HG03442 (cell line): ENCODE measurements around the gene CCDC88B.
"Not testable (repeated sequence)": the region's sequence is repeated elsewhere in the genome, so short reads cannot be mapped to it uniquely, and the experiment has no call there.

Experiments used
- ATAC-seq: cut with Tn5 transposase; IDR thresholded peaks from one replicate; pipeline ENCODE4 v1.9.1; 2021; ENCODE audit warnings: mild to moderate bottlenecking, moderate library complexity; ENCODE audit not compliant: unreplicated experiment

CCDC88B gene

GRCh38 chr11:64321533-64321932 lies 18.5 kb upstream of the CCDC88B start:
- no peak for ATAC-seq

DNA sequence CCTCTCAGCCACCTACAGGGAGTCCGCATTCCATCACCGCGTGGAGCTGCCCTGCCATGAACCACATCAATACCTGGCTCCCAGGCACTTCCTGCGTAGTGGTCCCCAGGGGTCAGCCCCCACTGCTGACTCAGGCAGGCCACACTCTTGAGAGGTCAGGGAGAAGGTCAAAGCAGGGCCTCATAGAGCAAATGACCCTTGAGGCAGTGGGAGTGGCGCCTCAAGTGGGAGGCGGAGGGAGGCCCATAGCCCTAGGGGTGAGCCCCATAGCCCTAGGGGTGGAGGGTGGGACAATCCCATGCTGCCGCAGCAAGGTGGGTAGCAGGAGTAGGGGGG lies 17.1 kb upstream of the CCDC88B start:
- ATAC-seq, result no peak

- no peak for ATAC-seq
Measured at GRCh38 chr11:64323373-64323772, 16.6 kb upstream of the CCDC88B start.

- not testable (repeated sequence) for ATAC-seq
Measured at GRCh38 chr11:64323984-64324383, 16.0 kb upstream of the CCDC88B start.

DNA sequence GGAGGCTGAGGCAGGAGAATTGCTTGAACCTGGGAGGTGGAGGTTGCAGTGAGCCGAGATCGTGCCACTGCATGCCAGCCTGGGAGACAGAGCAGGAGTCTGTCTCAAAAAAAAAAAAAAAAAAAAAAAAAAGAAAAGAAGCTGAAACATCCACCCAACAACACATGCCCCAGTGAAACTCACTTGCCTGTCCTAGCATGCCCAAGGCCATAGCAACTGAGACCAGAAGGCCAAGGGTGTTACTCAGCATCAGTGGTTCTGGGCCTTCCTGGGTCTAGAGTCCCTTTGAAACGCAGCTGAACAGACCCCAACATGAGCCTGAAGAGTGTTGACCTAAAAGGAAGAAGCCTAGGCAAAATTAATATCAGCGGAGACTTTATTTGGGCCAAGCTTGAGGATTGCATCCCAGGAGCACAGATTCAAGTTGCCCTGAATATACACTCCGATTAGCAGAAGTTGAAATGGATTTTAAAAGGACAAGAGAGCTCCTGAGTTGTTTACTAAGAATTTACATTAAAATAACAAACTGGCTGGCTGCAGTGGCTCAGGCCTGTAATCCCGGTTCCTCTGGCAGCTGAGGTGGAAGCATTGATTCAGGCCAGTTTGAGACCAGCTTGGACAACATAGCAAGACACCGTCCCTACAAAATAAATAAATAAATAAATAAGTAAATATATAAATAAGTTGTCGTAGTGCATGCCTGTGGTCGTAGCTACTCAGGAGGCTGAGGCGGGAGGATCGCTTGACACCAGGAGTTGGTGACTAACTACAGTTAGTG lies 15.1 kb upstream of the CCDC88B start:
- no peak for ATAC-seq

- ATAC-seq, result no peak
Measured at GRCh38 chr11:64327375-64327774, 12.6 kb upstream of the CCDC88B start.

DNA sequence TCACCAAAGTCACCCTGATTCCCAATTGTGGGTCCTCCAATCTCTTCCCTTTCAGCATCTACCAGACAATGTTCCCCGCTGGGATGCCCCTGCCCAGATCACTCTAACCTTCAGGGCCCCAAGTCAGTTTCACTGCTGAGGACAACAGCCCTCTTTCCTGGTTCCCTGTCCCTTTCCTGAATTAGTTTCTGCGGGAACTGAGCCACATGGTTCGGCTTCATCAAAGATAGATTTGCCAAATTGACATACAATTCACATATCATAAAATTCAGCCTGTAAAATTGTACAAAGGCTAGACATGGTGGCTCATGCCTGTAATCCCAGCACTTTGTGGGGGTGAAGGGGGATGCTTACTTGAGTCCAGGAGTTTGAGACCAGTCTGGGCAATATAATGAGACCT lies 12.0 kb upstream of the CCDC88B start:
- no peak for ATAC-seq

DNA sequence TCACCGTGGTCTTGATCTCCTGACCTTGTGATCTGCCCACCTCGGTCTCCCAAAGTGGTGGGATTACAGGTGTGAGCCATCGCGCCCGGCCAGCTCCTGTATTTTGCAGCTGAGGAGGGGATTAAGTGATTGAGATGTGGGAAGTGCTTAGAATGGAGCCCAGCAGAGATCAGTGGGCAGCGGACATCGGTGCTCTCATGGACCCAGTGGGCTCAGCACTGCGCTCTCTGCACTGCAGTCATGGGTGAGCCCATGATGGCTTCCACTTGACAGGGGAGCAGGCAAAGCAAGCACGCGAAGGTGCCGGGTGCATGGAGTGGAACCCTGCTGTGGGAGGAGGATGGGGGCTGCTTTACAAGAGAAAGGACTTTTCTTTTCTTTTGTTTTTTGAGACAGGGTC lies 9.1 kb upstream of the CCDC88B start:
- ATAC-seq, result no peak

GRCh38 chr11:64331569-64332371 lies 8.2 kb upstream of the CCDC88B start:
- ATAC-seq, result peak; percentile 54

DNA sequence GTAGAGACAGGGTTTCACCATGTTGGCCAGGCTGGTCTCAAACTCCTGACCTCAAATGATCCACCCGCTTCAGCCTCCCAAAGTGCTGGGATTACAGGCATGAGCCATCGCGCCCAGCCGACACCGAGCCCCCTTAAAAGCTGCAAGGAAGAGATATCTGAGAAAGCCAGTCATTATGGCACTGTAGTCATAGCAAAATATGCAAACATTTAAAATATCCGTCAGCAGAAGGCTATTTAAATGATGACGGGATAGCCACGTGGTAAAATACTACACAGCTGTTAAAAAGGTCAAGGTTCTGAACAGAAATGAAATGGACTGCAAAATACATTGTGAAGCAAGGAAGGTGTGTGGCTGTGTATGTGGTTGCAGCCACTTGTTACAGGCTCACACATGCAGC lies 6.4 kb upstream of the CCDC88B start:
- ATAC-seq, result no peak

DNA sequence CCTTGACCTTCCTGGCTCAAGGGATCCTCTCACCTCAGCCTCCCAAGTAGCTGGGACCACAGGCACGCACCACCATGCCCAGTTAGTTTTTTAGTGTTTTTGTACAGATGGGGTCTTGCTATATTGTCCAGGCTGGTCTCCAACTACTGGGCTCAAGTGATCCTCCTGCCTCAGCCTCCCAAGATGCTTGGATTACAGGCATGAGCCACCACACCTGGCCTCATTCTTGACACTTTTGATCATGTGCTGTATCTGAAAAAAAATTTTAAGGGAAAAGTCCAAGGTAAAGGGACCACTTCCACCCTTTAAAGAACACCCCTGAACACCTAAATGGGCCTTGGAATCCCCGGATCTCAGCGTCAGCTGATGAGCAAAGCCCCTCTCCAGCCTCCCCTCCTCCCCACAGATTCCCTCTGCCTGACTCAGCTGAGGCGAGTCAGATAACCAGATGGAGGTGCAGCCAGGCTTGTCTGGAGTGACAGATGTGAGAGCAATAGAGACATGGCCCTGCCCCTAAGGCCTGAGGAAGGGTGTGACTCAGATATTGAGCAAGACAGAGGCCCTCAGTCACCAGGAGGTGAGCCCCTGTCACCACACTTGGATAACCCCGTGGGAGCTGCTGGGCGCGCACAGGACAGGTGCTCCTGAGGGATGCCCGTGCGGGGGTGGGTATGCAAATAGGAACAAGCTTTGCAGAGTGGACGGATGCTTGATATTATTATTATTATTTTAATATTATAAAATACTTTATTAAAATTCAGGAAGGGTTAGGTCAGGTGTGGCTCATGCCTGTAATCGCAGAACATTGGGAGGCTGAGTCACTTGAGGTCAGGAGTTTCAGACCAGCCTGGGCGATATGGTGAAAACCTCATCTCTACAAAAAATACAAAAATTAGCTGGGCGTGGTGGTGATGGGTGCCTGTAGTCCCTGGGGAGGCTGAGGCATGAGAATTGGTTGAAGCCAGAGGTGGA lies 5.0 kb upstream of the CCDC88B start:
- ATAC-seq, result peak; percentile 75

GRCh38 chr11:64337538-64338249 lies 2.3 kb upstream of the CCDC88B start:
- no peak for ATAC-seq

DNA sequence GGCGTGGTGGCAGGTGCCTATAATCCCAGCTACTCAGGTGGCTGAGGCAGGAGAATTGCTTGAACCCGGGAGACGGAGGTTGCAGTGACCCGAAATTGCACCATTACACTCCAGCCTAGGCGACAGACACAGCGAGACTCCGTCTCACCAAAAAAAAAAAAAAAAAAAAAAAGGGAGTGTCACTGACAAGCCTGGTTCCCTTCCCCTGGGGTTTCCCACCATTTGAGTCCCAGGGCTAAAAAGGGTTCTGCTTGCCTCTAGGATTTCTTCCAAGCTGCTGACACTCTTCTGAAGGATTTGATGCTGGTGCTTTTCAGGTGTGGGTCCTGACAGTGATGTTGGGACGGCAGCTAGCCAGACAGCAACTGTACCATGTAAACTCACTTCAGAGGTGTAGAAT lies 1.3 kb upstream of the CCDC88B start:
- no peak for ATAC-seq

DNA sequence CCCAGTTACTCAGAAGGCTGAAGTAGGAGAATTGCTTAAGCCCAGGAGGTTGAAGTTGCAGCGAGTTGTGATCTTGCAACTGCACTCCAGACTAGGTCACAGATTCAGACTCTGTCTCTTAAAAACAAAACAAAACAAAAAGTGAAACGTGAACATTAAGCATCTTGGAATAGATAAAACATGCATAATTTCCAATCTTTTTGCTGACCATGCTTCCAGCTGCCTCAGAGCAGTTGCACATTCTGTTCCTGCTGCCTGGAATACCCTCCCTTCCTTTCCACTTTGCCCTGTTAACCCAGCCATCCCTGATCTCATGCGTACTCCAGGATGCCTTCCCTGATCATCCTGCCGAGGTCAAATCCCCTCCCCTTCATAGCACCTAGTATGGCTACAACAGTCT lies 718 bp upstream of the CCDC88B start:
- no peak for ATAC-seq

- peak; percentile 38 for ATAC-seq
Measured at GRCh38 chr11:64340671-64341335, 799 bp downstream of the CCDC88B start.

DNA sequence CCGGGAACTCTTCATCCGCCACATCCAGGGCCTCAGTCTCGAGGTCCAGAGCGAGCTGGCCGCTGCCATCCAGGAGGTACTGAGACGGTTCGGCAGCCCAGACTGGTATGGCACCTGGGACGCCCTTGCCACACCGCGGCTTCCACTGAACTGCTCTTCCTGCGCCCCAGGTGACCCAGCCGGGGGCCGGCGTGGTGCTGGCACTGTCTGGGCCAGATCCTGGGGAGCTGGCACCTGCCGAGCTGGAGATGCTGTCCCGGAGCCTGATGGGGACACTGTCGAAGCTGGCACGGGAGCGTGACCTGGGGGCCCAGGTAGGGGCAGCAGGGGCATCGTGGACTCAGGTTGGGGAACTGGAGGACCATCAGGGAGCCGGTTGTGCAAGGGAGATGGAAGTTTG lies 1.4 kb downstream of the CCDC88B start:
- no peak for ATAC-seq

DNA sequence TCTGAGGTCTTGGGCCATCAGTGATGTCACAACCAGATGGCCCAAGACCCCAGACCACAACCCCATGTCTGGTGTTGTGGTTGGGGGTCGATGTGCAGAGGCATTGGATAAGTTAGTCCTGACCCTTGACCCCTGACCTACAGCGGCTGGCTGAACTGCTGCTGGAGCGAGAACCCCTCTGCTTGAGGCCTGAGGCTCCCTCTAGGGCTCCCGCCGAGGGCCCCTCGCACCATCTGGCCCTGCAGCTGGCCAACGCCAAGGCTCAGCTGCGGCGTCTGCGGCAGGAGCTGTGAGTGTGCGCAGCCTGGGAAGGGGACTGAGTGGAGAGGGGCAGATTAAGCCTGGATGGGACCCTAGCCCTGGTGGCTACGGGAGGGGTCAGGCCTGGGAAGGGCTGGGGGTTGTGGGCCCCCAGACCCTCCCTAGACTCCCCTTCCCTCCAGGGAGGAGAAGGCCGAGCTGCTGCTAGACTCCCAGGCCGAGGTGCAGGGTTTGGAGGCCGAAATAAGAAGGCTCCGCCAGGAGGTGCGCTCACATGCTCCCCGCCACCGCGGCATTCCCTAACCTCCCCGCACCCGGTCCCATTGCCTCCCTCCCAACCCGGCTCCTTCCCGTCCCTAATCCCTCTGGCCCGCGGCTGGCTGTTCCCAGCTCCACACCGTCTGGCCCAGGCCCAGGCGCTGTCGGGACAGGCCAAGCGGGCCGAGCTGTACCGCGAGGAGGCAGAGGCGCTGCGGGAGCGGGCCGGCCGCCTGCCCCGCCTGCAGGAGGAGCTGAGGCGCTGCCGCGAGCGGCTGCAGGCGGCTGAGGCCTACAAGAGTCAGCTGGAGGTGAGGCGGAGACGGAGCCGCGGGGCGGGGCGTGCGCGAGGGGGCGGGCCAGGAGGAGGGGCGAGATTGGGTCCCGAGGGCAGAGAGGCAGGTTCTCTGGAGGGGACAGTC lies 2.1 kb downstream of the CCDC88B start:
- peak; percentile 38 for ATAC-seq

- no peak for ATAC-seq
Measured at GRCh38 chr11:64342869-64343745, 3.1 kb downstream of the CCDC88B start.
